Muscle of leg (tissue), 11 donors: Measurements from ENCODE around the gene KDM4B. TPM values are rescaled to one million over a fixed set of nuclear protein-coding genes. Genes with fewer than 3 reads are reported as not detected.

Experiments
- DNase-seq: peaks from one replicate; pipeline ENCODE4 v3.0.0; 2013
- H3K27ac ChIP-seq: one replicate; pipeline ENCODE4 v1.5.1; 2013; ENCODE audit warnings: mild to moderate bottlenecking, low read length, control low read depth
- H3K27me3 ChIP-seq: one replicate; pipeline ENCODE4 v1.6.1; 2013; ENCODE audit warnings: low read length; ENCODE audit not compliant: control insufficient read depth, insufficient read depth
- H3K36me3 ChIP-seq: one replicate; pipeline ENCODE4 v1.6.1; 2013; ENCODE audit warnings: low read length; ENCODE audit not compliant: control insufficient read depth, insufficient read depth
- H3K4me1 ChIP-seq: one replicate; pipeline ENCODE4 v1.6.1; 2013; ENCODE audit warnings: low read length; ENCODE audit not compliant: control insufficient read depth, insufficient read depth
- H3K4me3 ChIP-seq: one replicate; pipeline ENCODE4 v1.5.1; 2013; ENCODE audit warnings: low read length, control low read depth
- H3K9me3 ChIP-seq: replicated peaks from 2 replicates; pipeline ENCODE4 v1.6.1; 2013; ENCODE audit warnings: low read depth, low read length; ENCODE audit not compliant: control insufficient read depth
- WGBS: methylation state at CpG from one replicate; pipeline ENCODE4 v1.1.5; 2013; ENCODE audit warnings: missing lambda C conversion rate; ENCODE audit not compliant: insufficient coverage; 5-methylcytosine and 5-hydroxymethylcytosine counted together
- polyA plus RNA-seq, 8 donors: library from polyadenylated mRNA; unstranded; fragments of 120-200 nt; gene quantifications; one replicate each; pipeline versions ENCODE4 v1.2.1 to v1.2.3, GENCODE V29; 2013; ENCODE audit warnings: inconsistent platforms in 1 of 8, low replicate concordance in 1 of 8; ENCODE audit not compliant: insufficient read length in 8 of 8, insufficient read depth in 1 of 8
- total RNA-seq: library from RNA; stranded (reverse); fragments of 120-200 nt; gene quantifications from one replicate; pipeline ENCODE4 v1.2.4, GENCODE V29; 2013

The KDM4B gene
- total and polyA plus RNA-seq, 9 donors, result 8.1 to 22.3 (median 21.1) TPM

DNA sequence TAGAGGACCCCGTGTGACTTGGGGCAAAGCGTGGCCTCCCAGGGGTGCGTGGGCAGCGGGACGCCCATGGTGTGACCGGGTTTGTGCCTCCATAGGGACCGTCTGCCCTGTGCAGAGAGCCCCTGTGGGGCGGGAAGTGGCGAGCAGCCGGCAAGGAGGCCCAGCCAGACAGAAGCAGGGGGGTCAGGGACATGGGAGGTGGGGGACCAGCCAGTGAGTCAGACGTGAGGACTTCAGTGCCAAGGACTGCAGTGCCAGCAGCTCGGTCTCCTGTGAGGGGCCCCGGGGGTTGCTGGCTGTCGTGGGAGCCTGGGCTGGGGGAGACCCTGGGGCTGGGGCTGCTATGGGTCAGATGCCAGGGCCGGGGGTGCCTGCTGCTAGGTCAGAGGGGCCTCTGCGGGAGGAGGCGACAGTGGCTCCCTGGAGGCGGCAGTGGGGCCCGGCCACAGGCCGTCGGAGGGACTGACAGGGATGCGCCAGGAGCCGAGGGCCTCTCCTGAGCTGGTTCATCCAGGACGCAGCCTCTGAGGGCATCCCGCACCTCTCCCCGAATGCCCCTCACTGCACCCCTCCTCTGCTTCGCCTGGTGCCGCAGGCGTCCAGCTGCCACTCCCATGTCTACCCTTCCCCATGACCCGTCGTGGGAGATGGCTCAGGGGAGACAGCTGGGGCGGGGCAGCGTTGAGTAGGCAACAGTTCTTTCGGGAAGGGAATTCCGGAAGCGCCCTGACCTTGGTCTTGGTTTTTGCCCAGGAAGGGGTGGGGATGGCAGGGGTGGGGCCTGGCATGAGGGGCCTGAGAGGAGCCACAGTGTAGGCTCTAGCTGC lies 80.0 kb downstream of the KDM4B start:
- peaks cover 27% of the 10 kb centered on the region for H3K36me3 ChIP-seq
- no peak overlapping the region for H3K4me3 ChIP-seq
- no peak overlapping the region for H3K27ac ChIP-seq
- peak; percentile 63 for DNase-seq
- H3K4me1 ChIP-seq, result peaks cover 41% of the 10 kb centered on the region
- WGBS, result 51% methylated on average over 30 of the region's 36 CpGs
- no peaks in the 10 kb centered on the region for H3K27me3 ChIP-seq
- H3K9me3 ChIP-seq, result no peaks in the 10 kb centered on the region

- Histone ChIP-seq H3K27me3 (no peaks in the 10 kb centered on the region), H3K4me3 (no peak overlapping the region), H3K36me3 (peaks cover 33% of the 10 kb centered on the region), H3K4me1 (peaks cover 41% of the 10 kb centered on the region), H3K27ac (no peak overlapping the region), H3K9me3 (no peaks in the 10 kb centered on the region)
- 59% methylated on average over 7 of the region's 9 CpGs for WGBS
- no peak for DNase-seq
These were observed 80.6 kb downstream of the KDM4B start for GRCh38 chr19:5049561-5049960.

DNA sequence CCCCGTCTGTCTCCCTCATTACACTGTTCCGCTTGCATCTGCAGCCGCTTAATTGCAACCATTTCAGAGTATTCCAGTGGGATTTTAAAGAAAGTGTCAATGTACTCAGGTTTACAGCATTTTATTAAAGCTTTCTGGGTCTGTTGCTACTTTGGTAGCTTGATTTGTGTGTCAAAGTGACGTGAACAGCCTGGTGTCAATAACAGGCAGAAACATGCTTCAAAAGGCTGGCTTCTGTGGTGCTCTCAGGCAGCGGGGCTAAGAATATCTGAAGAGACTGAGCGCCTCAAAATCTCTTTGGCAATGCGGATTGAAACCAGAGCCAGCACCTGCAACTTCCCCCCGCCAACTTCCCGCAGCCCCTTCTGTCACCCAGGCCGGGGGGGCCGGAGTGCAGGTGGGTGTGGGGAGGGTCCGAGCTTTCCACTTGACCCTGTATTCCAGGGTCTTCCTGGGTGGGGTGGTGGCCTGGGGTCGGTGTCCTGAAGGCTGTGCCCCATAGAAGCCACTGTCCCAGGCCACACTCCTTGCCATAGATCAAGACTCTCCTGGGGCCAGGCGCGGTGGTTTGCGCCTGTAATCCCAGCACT lies 81.2 kb downstream of the KDM4B start:
- no peaks in the 10 kb centered on the region for H3K27me3 ChIP-seq
- 44% methylated on average over 2 of the region's 16 CpGs for WGBS
- H3K9me3 ChIP-seq, result no peaks in the 10 kb centered on the region
- no peak overlapping the region for H3K4me3 ChIP-seq
- peaks cover 41% of the 10 kb centered on the region for H3K4me1 ChIP-seq
- peaks cover 33% of the 10 kb centered on the region for H3K36me3 ChIP-seq
- H3K27ac ChIP-seq, result no peak overlapping the region
- no peak for DNase-seq

DNA sequence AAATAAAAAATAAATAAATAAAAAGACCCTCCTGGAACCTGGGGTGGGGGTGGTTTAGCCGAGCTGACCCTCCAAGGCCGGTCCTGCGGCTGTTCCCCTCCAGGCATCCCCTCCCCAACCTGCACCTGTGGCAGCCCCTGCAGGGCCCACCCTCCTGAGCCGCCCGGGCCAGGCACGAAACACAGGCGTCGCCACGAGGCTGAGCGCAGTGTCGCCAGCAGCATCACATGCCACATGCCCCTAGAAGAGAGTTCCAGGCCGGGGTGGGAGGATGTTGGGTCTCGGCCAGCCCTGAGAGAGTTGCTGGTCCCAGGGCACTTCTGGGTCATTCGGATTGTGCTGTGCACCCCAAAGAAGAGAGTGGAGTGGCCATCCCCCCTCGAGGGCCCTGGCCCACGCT lies 82.0 kb downstream of the KDM4B start:
- Histone ChIP-seq H3K36me3 (peaks cover 38% of the 10 kb centered on the region), H3K4me1 (peaks cover 41% of the 10 kb centered on the region), H3K27ac (no peak overlapping the region), H3K9me3 (no peaks in the 10 kb centered on the region), H3K27me3 (no peaks in the 10 kb centered on the region), H3K4me3 (no peak overlapping the region)
- DNase-seq, result no peak
- 91% methylated on average over 11 of the region's 16 CpGs for WGBS

GRCh38 chr19:5051619-5052018 lies 82.7 kb downstream of the KDM4B start:
- Histone ChIP-seq H3K4me3 (no peak overlapping the region), H3K4me1 (peaks cover 34% of the 10 kb centered on the region), H3K27ac (no peak overlapping the region), H3K9me3 (no peaks in the 10 kb centered on the region), H3K36me3 (peaks cover 38% of the 10 kb centered on the region), H3K27me3 (no peaks in the 10 kb centered on the region)
- DNase-seq, result no peak
- 89% methylated on average over 11 of the region's 16 CpGs for WGBS

GRCh38 chr19:5052515-5052914 lies 83.6 kb downstream of the KDM4B start:
- Histone ChIP-seq H3K9me3 (no peaks in the 10 kb centered on the region), H3K27me3 (no peaks in the 10 kb centered on the region), H3K36me3 (peaks cover 37% of the 10 kb centered on the region), H3K4me1 (peaks cover 26% of the 10 kb centered on the region), H3K27ac (no peak overlapping the region), H3K4me3 (no peak overlapping the region)
- WGBS, result 93% methylated on average over 10 of the region's 13 CpGs
- no peak for DNase-seq

GRCh38 chr19:5052945-5053485 lies 84.1 kb downstream of the KDM4B start:
- peaks cover 33% of the 10 kb centered on the region for H3K36me3 ChIP-seq
- no peak overlapping the region for H3K4me3 ChIP-seq
- no peak overlapping the region for H3K27ac ChIP-seq
- no peaks in the 10 kb centered on the region for H3K9me3 ChIP-seq
- no peak for DNase-seq
- peaks cover 24% of the 10 kb centered on the region for H3K4me1 ChIP-seq
- no peaks in the 10 kb centered on the region for H3K27me3 ChIP-seq
- 88% methylated on average over 11 of the region's 16 CpGs for WGBS

- Histone ChIP-seq H3K4me1 (peaks cover 25% of the 10 kb centered on the region), H3K4me3 (no peak overlapping the region), H3K27ac (no peak overlapping the region), H3K36me3 (peaks cover 31% of the 10 kb centered on the region), H3K27me3 (no peaks in the 10 kb centered on the region), H3K9me3 (no peaks in the 10 kb centered on the region)
- DNase-seq, result no peak
- 86% methylated on average over 9 of the region's 11 CpGs for WGBS
These were observed 84.7 kb downstream of the KDM4B start for GRCh38 chr19:5053661-5054060.

- 89% methylated on average over 35 of the region's 35 CpGs for WGBS
- Histone ChIP-seq H3K27me3 (no peaks in the 10 kb centered on the region), H3K9me3 (no peaks in the 10 kb centered on the region), H3K27ac (no peak overlapping the region), H3K4me3 (no peak overlapping the region), H3K4me1 (peaks cover 21% of the 10 kb centered on the region), H3K36me3 (peaks cover 33% of the 10 kb centered on the region)
- DNase-seq, result no peak
These were observed 85.9 kb downstream of the KDM4B start for GRCh38 chr19:5054551-5055456.

- H3K36me3 ChIP-seq, result peaks cover 33% of the 10 kb centered on the region
- 93% methylated on average over 8 of the region's 13 CpGs for WGBS
- H3K27me3 ChIP-seq, result no peaks in the 10 kb centered on the region
- H3K27ac ChIP-seq, result no peak overlapping the region
- peaks cover 15% of the 10 kb centered on the region for H3K4me1 ChIP-seq
- no peak overlapping the region for H3K4me3 ChIP-seq
- DNase-seq, result no peak
- no peaks in the 10 kb centered on the region for H3K9me3 ChIP-seq
These were observed 86.5 kb downstream of the KDM4B start for GRCh38 chr19:5055457-5055776.
